ACC112 (cell line): ENCODE data around the gene DCUN1D1.

Experiments used
- H2AFZ ChIP-seq: fragments of 200-600 bp; sonication (generic); one replicate; pipeline ENCODE4 v1.6.0; 2017; ENCODE audit warnings: antibody characterized with exemption, low read length; ENCODE audit not compliant: unreplicated experiment
- H3K27ac ChIP-seq: fragments of 200-600 bp; sonication (generic); 2 replicates; pipeline ENCODE4 v1.5.1; 2014; ENCODE audit warnings: low read depth, mild to moderate bottlenecking, antibody characterized with exemption, low read length, moderate library complexity
- H3K27me3 ChIP-seq: fragments of 200-600 bp; sonication (generic); 2 replicates; pipeline ENCODE4 v1.6.1; 2014; ENCODE audit warnings: mild to moderate bottlenecking, antibody characterized with exemption, low read length, moderate library complexity, mixed read lengths; ENCODE audit not compliant: insufficient read depth
- H3K36me3 ChIP-seq: fragments of 200-600 bp; sonication (generic); 2 replicates; pipeline ENCODE4 v1.6.1; 2016; ENCODE audit warnings: mild to moderate bottlenecking, antibody characterized with exemption, low read length, moderate library complexity, mixed read lengths; ENCODE audit not compliant: insufficient read depth
- H3K4me1 ChIP-seq: fragments of 200-600 bp; sonication (generic); one replicate; pipeline ENCODE4 v1.6.1; 2016; ENCODE audit warnings: low read length, mixed read lengths; ENCODE audit not compliant: insufficient read depth, unreplicated experiment, control insufficient read depth
- H3K4me3 ChIP-seq: fragments of 200-600 bp; sonication (generic); 2 replicates; pipeline ENCODE4 v1.5.1; 2014; ENCODE audit warnings: mild to moderate bottlenecking, low read depth, low read length
- H3K79me2 ChIP-seq: fragments of 200-600 bp; sonication (generic); one replicate; pipeline ENCODE4 v1.6.0; 2016; ENCODE audit warnings: low read length; ENCODE audit not compliant: control insufficient read depth, unreplicated experiment, insufficient read depth

Gene DCUN1D1

DNA sequence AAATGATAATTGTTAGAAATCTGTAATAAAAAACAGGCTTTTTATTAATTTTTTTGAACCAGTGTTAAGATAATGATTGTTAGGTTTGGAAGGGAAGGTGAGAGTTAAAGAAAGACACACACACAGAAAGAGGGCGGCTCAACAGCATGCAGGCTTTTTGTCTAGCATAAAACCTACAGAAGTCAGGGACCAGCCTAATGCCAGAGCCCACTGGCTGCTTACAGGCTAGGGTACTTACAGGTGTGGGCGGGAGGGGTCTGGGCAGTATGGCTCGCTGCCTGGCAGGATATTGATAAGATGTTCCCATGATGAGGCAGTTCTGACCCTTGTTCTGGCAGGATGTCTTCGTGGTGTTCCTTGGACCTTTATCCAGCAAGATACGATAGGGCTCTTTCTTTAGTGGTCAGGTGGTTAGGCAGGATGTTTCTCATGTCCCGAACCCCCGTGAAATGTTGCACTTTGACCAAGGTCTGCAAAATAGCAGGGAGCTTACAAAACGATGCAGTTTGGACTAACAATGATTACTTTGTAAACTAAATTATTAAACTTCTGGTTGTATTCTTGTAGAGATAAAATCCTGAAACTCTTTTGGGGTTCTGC is 84.7 kb downstream of the DCUN1D1 start:
- Histone ChIP-seq H3K79me2 (no peaks in the 10 kb centered on the region), H3K27me3 (no peaks in the 10 kb centered on the region), H3K36me3 (peaks cover under 1% of the 10 kb centered on the region; the same call in 1 of the 2 replicates), H3K4me1 (no peaks in the 10 kb centered on the region), H2AFZ (no peak overlapping the region), H3K27ac (no peak overlapping the region), H3K4me3 (no peak overlapping the region)

DNA sequence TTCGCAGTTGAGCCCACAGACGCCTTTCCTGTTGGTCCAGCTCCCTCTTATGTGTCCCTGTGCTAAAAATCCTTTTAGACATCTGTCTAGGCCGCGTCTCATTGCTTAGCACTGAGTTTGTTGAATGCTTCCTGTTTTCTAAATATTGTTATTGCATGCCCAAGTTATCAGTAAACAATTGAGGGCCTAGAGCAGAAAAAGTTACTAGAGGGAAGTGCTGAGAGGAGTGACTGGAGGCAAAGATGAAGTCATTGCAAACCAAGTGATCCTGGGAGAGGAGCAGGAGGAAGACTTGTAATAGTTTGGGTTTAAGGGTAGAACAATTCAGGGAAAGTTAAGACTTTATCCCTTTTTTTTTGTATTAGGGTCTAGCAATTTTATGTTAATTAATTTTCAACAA is 88.1 kb downstream of the DCUN1D1 start:
- H3K79me2 ChIP-seq, result no peaks in the 10 kb centered on the region
- no peak overlapping the region for H2AFZ ChIP-seq
- H3K4me1 ChIP-seq, result no peaks in the 10 kb centered on the region
- no peak overlapping the region for H3K27ac ChIP-seq
- H3K27me3 ChIP-seq, result no peaks in the 10 kb centered on the region
- H3K36me3 ChIP-seq, result peaks cover 11% of the 10 kb centered on the region
- no peak overlapping the region for H3K4me3 ChIP-seq

DNA sequence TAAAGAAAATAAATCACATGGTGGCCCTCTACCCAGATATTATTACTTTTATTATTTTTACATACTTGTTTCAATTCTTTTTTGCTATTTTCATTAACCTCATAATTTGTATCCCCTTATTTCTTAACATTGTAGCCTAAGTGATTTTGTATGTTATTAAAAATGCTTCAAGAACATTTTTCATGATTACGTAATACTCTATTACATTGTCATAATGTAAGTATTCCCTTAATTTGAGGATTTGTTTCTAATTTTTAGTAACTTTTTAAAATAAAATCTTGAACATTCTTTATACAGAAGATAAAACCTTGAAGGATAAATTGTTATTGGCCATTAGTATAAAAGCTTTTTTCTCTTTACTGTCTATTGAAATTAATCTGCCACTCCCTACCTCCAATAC is 89.0 kb downstream of the DCUN1D1 start:
- Histone ChIP-seq H3K27ac (no peak overlapping the region), H3K79me2 (no peaks in the 10 kb centered on the region), H3K27me3 (no peaks in the 10 kb centered on the region), H3K4me3 (no peak overlapping the region), H3K4me1 (peaks cover 7% of the 10 kb centered on the region), H2AFZ (no peak overlapping the region), H3K36me3 (peaks cover 11% of the 10 kb centered on the region)

DNA sequence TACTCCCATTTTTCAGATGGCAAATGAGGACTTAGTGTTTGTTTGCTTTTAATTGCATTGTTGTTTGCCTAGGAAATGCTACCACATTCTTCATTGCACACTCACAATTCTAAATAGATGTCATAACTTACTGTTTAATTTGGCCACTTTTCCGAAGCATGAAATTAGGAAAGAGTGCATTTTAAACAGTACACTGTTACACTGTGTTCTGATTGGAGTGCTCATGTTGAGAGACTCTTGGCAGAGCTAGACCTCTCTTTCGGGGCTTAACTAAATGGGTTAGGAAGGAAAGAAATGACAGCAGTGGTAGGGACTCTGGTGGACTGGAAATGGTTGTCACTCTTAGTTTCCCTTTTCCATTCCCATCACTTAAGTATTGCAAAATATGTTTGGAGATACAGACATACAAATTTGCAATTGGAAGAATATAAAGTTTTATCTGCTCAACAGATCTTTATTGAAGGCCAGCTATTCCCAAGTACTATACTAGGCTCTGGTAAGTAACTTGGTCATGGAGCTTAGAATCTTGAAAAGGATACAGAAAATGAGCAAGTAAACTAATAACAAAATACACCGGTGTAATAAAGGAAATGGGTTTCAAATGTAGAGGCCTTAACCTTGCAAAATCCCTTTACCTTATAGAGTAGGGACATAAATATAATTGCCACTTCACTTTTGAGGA is 90.2 kb downstream of the DCUN1D1 start:
- peaks cover 11% of the 10 kb centered on the region for H3K36me3 ChIP-seq
- H3K79me2 ChIP-seq, result no peaks in the 10 kb centered on the region
- H2AFZ ChIP-seq, result no peak overlapping the region
- H3K4me1 ChIP-seq, result peaks cover 13% of the 10 kb centered on the region
- no peak overlapping the region for H3K27ac ChIP-seq
- no peaks in the 10 kb centered on the region for H3K27me3 ChIP-seq
- no peak overlapping the region for H3K4me3 ChIP-seq
